GM10248 (cell line): ENCODE measurements around the gene PISD.

Experiments used
- CTCF ChIA-PET: fragments of 300-600 bp; sonication (Branson Sonifier 250); formaldehyde crosslinking; extraction: SDS; loops from one replicate; lab custom pipeline; 2021; ENCODE audit warnings: antibody characterized with exemption; lab: Yijun Ruan, JAX
- POLR2A ChIA-PET: fragments of 350-650 bp; sonication (Branson Sonifier 250); formaldehyde crosslinking; extraction: SDS; loops from one replicate; lab custom pipeline; 2020; ENCODE audit warnings: antibody characterized with exemption; lab: Yijun Ruan, JAX
- DNase-seq: peaks from one replicate; pipeline ENCODE4 v3.0.0; 2012; ENCODE audit errors: extremely low spot score
- CTCF ChIP-seq: IDR thresholded peaks from 2 replicates; pipeline ENCODE4 v1.5.1; 2012; ENCODE audit warnings: mild to moderate bottlenecking, low read depth; ENCODE audit errors: extremely low read depth, missing control alignments, control extremely low read depth

PISD gene

GRCh38 chr22:31604746-31605705 lies 57.0 kb downstream of the PISD start:
- no peak for DNase-seq
- ChIA-PET CTCF (interaction anchor here (1.7 kb wide), 1 partner anchor 44 kb away, joined by 5 read pairs; no protein-coding TSS in a partner anchor), POLR2A (interaction anchor here (0.6 kb wide), 1 partner anchor 25 kb away, joined by 3 read pairs; no protein-coding TSS in a partner anchor)
- no peak for TF ChIP-seq CTCF

GRCh38 chr22:31604137-31604705 lies 57.8 kb downstream of the PISD start:
- CTCF ChIA-PET = no interaction called here
- POLR2A ChIA-PET = interaction anchor here (0.6 kb wide), 1 partner anchor 176 kb away, joined by 3 read pairs; no protein-coding TSS in a partner anchor
- no peak for TF ChIP-seq CTCF
- DNase-seq = no peak

GRCh38 chr22:31603574-31603973 lies 58.4 kb downstream of the PISD start:
- no peak for DNase-seq
- CTCF ChIA-PET = interaction anchor here (1.1 kb wide), 1 partner anchor 42 kb away, joined by 3 read pairs; no protein-coding TSS in a partner anchor
- POLR2A ChIA-PET = interaction anchor here (0.6 kb wide), 1 partner anchor 175 kb away, joined by 3 read pairs; no protein-coding TSS in a partner anchor
- TF ChIP-seq CTCF = no peak

- TF ChIP-seq CTCF = no peak
- no peak for DNase-seq
- ChIA-PET CTCF (interaction anchor here (1.1 kb wide), 1 partner anchor 42 kb away, joined by 3 read pairs; no protein-coding TSS in a partner anchor), POLR2A (no interaction called here)
These were observed 58.9 kb downstream of the PISD start for GRCh38 chr22:31603081-31603525.

GRCh38 chr22:31602259-31602952 lies 59.6 kb downstream of the PISD start:
- POLR2A ChIA-PET = no interaction called here

More at GRCh38 chr22:31602259-31602952, 59.6 kb downstream of the PISD start:
- CTCF ChIA-PET = interaction anchor here (1.1 kb wide), 1 partner anchor 41 kb away, joined by 3 read pairs; no protein-coding TSS in a partner anchor
- TF ChIP-seq CTCF = no peak
- DNase-seq = no peak
